ENCODE measurements around the gene GAGE12F. TPM values are rescaled to one million over a fixed set of nuclear protein-coding genes. Genes with fewer than 3 reads are reported as not detected.
"Not testable (repeated sequence)": the region's sequence is repeated elsewhere in the genome, so short reads cannot be mapped to it uniquely, and the experiment has no call there.

The GAGE12F gene, protein sequence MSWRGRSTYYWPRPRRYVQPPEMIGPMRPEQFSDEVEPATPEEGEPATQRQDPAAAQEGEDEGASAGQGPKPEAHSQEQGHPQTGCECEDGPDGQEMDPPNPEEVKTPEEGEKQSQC
- under 1 TPM in 2 of 5 donors, not detected in 3; 0.63 to 0.64 TPM for total RNA-seq
- not detected for total RNA-seq (2013)
- total RNA-seq = 0 reads per million in 29 experiments

DNA sequence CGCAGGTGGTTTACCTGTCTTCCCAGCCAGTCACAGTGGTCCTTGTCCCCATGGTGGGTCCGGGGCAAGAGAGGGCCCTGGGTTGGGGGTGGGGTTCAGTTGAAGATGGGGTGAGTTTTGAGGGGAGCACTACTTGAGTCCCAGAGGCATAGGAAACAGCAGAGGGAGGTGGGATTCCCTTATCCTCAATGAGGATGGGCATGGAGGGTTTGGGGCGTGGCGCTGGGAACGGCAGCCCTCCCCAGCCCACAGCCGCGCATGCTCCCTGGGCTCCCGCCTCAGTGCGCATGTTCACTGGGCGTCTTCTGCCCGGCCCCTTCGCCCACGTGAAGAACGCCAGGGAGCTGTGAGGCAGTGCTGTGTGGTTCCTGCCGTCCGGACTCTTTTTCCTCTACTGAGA, at the start of gene GAGE12F:
Gene GAGE12F, plus strand, starts transcription at position 301 of the 400 bp plus-strand sequence. CDS start 1,155 bp downstream, outside the sequence.
- POLR2A ChIA-PET; H3K4me3 ChIP-seq (ENCODE audit: control insufficient read depth in 1 of 2, extremely low read depth in 1 of 2, low read length in 1 of 2): not testable (repeated sequence)

DNA sequence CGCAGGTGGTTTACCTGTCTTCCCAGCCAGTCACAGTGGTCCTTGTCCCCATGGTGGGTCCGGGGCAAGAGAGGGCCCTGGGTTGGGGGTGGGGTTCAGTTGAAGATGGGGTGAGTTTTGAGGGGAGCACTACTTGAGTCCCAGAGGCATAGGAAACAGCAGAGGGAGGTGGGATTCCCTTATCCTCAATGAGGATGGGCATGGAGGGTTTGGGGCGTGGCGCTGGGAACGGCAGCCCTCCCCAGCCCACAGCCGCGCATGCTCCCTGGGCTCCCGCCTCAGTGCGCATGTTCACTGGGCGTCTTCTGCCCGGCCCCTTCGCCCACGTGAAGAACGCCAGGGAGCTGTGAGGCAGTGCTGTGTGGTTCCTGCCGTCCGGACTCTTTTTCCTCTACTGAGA, 28.8 kb upstream of the GAGE12F start, which contains the start of gene GAGE12C:
Gene GAGE12C, plus strand, starts transcription at position 301 of the 400 bp plus-strand sequence. CDS start 1,155 bp downstream, outside the sequence.
- ATAC-seq (replicated peaks in 1 of 4); H3K9me3 ChIP-seq; H3K27me3 Mint-ChIP-seq; H3K36me3 ChIP-seq (ENCODE audit: control insufficient read depth in 2 of 2, extremely low read depth in 1 of 2, insufficient read depth in 1 of 2, low read length in 1 of 2); H3K27ac ChIP-seq (ENCODE audit: low read length); H3K4me1 ChIP-seq (ENCODE audit: control insufficient read depth in 1 of 2, extremely low read depth in 1 of 2, insufficient read depth in 2 of 2, low read length in 2 of 2); POLR2A ChIA-PET; H3K4me3 ChIP-seq (ENCODE audit: control insufficient read depth in 1 of 2, extremely low read depth in 1 of 2, low read length in 1 of 2); H3K27me3 ChIP-seq (replicated peaks in 1 of 2; ENCODE audit: control insufficient read depth in 2 of 2, extremely low read depth in 1 of 2, insufficient read depth in 2 of 2, low read length in 1 of 2); H3K4me1 Mint-ChIP-seq; H3K4me3 Mint-ChIP-seq; DNase-seq; CTCF ChIA-PET; H3K27ac Mint-ChIP-seq; H3K9me3 Mint-ChIP-seq; H3K36me3 Mint-ChIP-seq: not testable (repeated sequence)
- no CpG with 5 or more reads among the region's 16 CpGs for WGBS (ENCODE audit: insufficient coverage)

More for the DNA sequence above, at the start of gene GAGE12F:
- WGBS (ENCODE audit: insufficient coverage) = no CpG with 5 or more reads among the region's 16 CpGs
- DNase-seq; H3K27ac Mint-ChIP-seq; H3K4me1 ChIP-seq (ENCODE audit: control insufficient read depth in 1 of 2, extremely low read depth in 1 of 2, insufficient read depth in 2 of 2, low read length in 2 of 2); H3K36me3 ChIP-seq (ENCODE audit: control insufficient read depth in 2 of 2, extremely low read depth in 1 of 2, insufficient read depth in 1 of 2, low read length in 1 of 2); CTCF ChIA-PET; H3K27me3 ChIP-seq (replicated peaks in 1 of 2; ENCODE audit: control insufficient read depth in 2 of 2, extremely low read depth in 1 of 2, insufficient read depth in 2 of 2, low read length in 1 of 2); H3K4me3 Mint-ChIP-seq; H3K9me3 Mint-ChIP-seq; H3K9me3 ChIP-seq; H3K4me1 Mint-ChIP-seq; ATAC-seq (replicated peaks in 1 of 4); H3K27ac ChIP-seq (ENCODE audit: low read length); H3K27me3 Mint-ChIP-seq; H3K36me3 Mint-ChIP-seq: not testable (repeated sequence)

DNA sequence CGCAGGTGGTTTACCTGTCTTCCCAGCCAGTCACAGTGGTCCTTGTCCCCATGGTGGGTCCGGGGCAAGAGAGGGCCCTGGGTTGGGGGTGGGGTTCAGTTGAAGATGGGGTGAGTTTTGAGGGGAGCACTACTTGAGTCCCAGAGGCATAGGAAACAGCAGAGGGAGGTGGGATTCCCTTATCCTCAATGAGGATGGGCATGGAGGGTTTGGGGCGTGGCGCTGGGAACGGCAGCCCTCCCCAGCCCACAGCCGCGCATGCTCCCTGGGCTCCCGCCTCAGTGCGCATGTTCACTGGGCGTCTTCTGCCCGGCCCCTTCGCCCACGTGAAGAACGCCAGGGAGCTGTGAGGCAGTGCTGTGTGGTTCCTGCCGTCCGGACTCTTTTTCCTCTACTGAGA, 19.2 kb upstream of the GAGE12F start, which contains the start of gene GAGE12D:
Gene GAGE12D, plus strand, starts transcription at position 301 of the 400 bp plus-strand sequence. CDS start 1,155 bp downstream, outside the sequence.
- ATAC-seq (replicated peaks in 1 of 4); H3K36me3 Mint-ChIP-seq; H3K9me3 ChIP-seq; H3K4me1 ChIP-seq (ENCODE audit: control insufficient read depth in 1 of 2, extremely low read depth in 1 of 2, insufficient read depth in 2 of 2, low read length in 2 of 2); H3K4me1 Mint-ChIP-seq; DNase-seq; H3K4me3 ChIP-seq (ENCODE audit: control insufficient read depth in 1 of 2, extremely low read depth in 1 of 2, low read length in 1 of 2); H3K27me3 ChIP-seq (replicated peaks in 1 of 2; ENCODE audit: control insufficient read depth in 2 of 2, extremely low read depth in 1 of 2, insufficient read depth in 2 of 2, low read length in 1 of 2); POLR2A ChIA-PET; H3K9me3 Mint-ChIP-seq; H3K36me3 ChIP-seq (ENCODE audit: control insufficient read depth in 2 of 2, extremely low read depth in 1 of 2, insufficient read depth in 1 of 2, low read length in 1 of 2); H3K4me3 Mint-ChIP-seq; H3K27ac Mint-ChIP-seq; CTCF ChIA-PET; H3K27me3 Mint-ChIP-seq; H3K27ac ChIP-seq (ENCODE audit: low read length): not testable (repeated sequence)
- no CpG with 5 or more reads among the region's 16 CpGs for WGBS (ENCODE audit: insufficient coverage)

DNA sequence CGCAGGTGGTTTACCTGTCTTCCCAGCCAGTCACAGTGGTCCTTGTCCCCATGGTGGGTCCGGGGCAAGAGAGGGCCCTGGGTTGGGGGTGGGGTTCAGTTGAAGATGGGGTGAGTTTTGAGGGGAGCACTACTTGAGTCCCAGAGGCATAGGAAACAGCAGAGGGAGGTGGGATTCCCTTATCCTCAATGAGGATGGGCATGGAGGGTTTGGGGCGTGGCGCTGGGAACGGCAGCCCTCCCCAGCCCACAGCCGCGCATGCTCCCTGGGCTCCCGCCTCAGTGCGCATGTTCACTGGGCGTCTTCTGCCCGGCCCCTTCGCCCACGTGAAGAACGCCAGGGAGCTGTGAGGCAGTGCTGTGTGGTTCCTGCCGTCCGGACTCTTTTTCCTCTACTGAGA, 9.7 kb upstream of the GAGE12F start, which contains the start of gene GAGE12E:
Gene GAGE12E, plus strand, starts transcription at position 301 of the 400 bp plus-strand sequence. CDS start 1,155 bp downstream, outside the sequence.
- H3K27ac ChIP-seq (ENCODE audit: low read length); H3K27ac Mint-ChIP-seq; H3K4me3 Mint-ChIP-seq; H3K4me1 ChIP-seq (ENCODE audit: control insufficient read depth in 1 of 2, extremely low read depth in 1 of 2, insufficient read depth in 2 of 2, low read length in 2 of 2); H3K27me3 Mint-ChIP-seq; H3K9me3 Mint-ChIP-seq; H3K9me3 ChIP-seq; H3K4me1 Mint-ChIP-seq; POLR2A ChIA-PET; H3K27me3 ChIP-seq (replicated peaks in 1 of 2; ENCODE audit: control insufficient read depth in 2 of 2, extremely low read depth in 1 of 2, insufficient read depth in 2 of 2, low read length in 1 of 2); H3K4me3 ChIP-seq (ENCODE audit: control insufficient read depth in 1 of 2, extremely low read depth in 1 of 2, low read length in 1 of 2); CTCF ChIA-PET; H3K36me3 ChIP-seq (ENCODE audit: control insufficient read depth in 2 of 2, extremely low read depth in 1 of 2, insufficient read depth in 1 of 2, low read length in 1 of 2); H3K36me3 Mint-ChIP-seq; ATAC-seq (replicated peaks in 1 of 4); DNase-seq: not testable (repeated sequence)
- no CpG with 5 or more reads among the region's 16 CpGs for WGBS (ENCODE audit: insufficient coverage)

DNA sequence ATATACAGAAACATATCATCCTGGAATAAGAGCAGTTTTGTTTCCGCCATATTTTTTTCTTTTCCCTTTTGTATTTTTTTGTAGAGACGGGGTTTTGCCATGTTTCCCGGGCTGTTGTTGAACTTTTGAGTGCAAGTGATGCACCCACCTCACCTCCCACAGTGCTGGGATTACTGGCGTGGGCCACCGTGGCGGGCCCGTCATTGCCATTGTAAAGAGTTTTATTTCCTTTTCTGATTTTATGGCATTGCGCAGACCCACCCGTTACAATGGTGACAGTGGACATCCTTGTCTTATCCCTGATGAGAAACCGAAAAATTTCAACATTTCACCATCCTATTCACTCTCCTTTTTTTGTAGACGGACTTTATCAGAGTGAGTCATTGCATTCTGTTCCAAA, 8.1 kb downstream of the GAGE12F start:
- H3K4me1 Mint-ChIP-seq; H3K27ac ChIP-seq (ENCODE audit: low read length); DNase-seq; H3K4me3 ChIP-seq (ENCODE audit: control insufficient read depth in 1 of 2, extremely low read depth in 1 of 2, low read length in 1 of 2); H3K4me3 Mint-ChIP-seq; H3K4me1 ChIP-seq (ENCODE audit: control insufficient read depth in 1 of 2, extremely low read depth in 1 of 2, insufficient read depth in 2 of 2, low read length in 2 of 2); POLR2A ChIA-PET; CTCF ChIA-PET; H3K36me3 ChIP-seq (ENCODE audit: control insufficient read depth in 2 of 2, extremely low read depth in 1 of 2, insufficient read depth in 1 of 2, low read length in 1 of 2); H3K36me3 Mint-ChIP-seq; ATAC-seq (replicated peaks in 1 of 4); H3K9me3 ChIP-seq; H3K9me3 Mint-ChIP-seq; H3K27me3 Mint-ChIP-seq; H3K27me3 ChIP-seq (replicated peaks in 1 of 2; ENCODE audit: control insufficient read depth in 2 of 2, extremely low read depth in 1 of 2, insufficient read depth in 2 of 2, low read length in 1 of 2); H3K27ac Mint-ChIP-seq: not testable (repeated sequence)
- no CpG with 5 or more reads among the region's 11 CpGs for WGBS (ENCODE audit: insufficient coverage)

DNA sequence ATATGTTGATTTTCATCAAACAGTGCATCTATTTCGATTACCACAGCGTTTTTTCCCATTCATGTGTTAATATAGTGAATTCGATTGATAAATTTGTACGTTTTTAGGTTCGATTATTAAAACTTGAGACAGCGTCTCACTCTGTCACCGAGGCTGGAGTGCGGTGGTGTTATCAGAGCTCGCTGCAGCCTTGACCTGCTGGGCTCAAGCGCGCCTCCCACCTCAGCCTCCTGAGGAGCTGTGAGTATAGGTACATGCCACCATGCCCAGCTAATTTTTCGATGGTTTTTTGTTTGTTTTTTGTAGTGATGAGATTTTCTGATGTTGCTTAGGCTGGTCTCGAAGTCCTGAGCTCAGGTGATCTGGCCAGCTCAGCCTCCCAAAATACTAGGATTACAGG, 8.5 kb downstream of the GAGE12F start:
- H3K27me3 Mint-ChIP-seq; H3K36me3 ChIP-seq (ENCODE audit: control insufficient read depth in 2 of 2, extremely low read depth in 1 of 2, insufficient read depth in 1 of 2, low read length in 1 of 2); POLR2A ChIA-PET; H3K4me3 ChIP-seq (ENCODE audit: control insufficient read depth in 1 of 2, extremely low read depth in 1 of 2, low read length in 1 of 2); H3K4me3 Mint-ChIP-seq; H3K36me3 Mint-ChIP-seq; H3K9me3 Mint-ChIP-seq; H3K27ac Mint-ChIP-seq; ATAC-seq (replicated peaks in 1 of 4); DNase-seq; H3K4me1 ChIP-seq (ENCODE audit: control insufficient read depth in 1 of 2, extremely low read depth in 1 of 2, insufficient read depth in 2 of 2, low read length in 2 of 2); CTCF ChIA-PET; H3K27ac ChIP-seq (ENCODE audit: low read length); H3K9me3 ChIP-seq; H3K27me3 ChIP-seq (replicated peaks in 1 of 2; ENCODE audit: control insufficient read depth in 2 of 2, extremely low read depth in 1 of 2, insufficient read depth in 2 of 2, low read length in 1 of 2); H3K4me1 Mint-ChIP-seq: not testable (repeated sequence)
- WGBS (ENCODE audit: insufficient coverage) = no CpG with 5 or more reads among the region's 13 CpGs

DNA sequence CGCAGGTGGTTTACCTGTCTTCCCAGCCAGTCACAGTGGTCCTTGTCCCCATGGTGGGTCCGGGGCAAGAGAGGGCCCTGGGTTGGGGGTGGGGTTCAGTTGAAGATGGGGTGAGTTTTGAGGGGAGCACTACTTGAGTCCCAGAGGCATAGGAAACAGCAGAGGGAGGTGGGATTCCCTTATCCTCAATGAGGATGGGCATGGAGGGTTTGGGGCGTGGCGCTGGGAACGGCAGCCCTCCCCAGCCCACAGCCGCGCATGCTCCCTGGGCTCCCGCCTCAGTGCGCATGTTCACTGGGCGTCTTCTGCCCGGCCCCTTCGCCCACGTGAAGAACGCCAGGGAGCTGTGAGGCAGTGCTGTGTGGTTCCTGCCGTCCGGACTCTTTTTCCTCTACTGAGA, 9.5 kb downstream of the GAGE12F start, which contains the start of gene GAGE12G:
Gene GAGE12G, plus strand, starts transcription at position 301 of the 400 bp plus-strand sequence. CDS start 1,155 bp downstream, outside the sequence.
- H3K27me3 ChIP-seq (replicated peaks in 1 of 2; ENCODE audit: control insufficient read depth in 2 of 2, extremely low read depth in 1 of 2, insufficient read depth in 2 of 2, low read length in 1 of 2); H3K4me1 Mint-ChIP-seq; H3K9me3 Mint-ChIP-seq; CTCF ChIA-PET; H3K4me3 ChIP-seq (ENCODE audit: control insufficient read depth in 1 of 2, extremely low read depth in 1 of 2, low read length in 1 of 2); DNase-seq; H3K36me3 Mint-ChIP-seq; H3K27ac ChIP-seq (ENCODE audit: low read length); H3K36me3 ChIP-seq (ENCODE audit: control insufficient read depth in 2 of 2, extremely low read depth in 1 of 2, insufficient read depth in 1 of 2, low read length in 1 of 2); H3K27me3 Mint-ChIP-seq; POLR2A ChIA-PET; H3K4me3 Mint-ChIP-seq; H3K4me1 ChIP-seq (ENCODE audit: control insufficient read depth in 1 of 2, extremely low read depth in 1 of 2, insufficient read depth in 2 of 2, low read length in 2 of 2); H3K9me3 ChIP-seq; ATAC-seq (replicated peaks in 1 of 4); H3K27ac Mint-ChIP-seq: not testable (repeated sequence)
- no CpG with 5 or more reads among the region's 16 CpGs for WGBS (ENCODE audit: insufficient coverage)

Data from T-cell (primary cell).